Neuronal stem cell (in vitro differentiated cells): ENCODE data around the gene WDTC1.
A peak's percentile ranks its signal among the peaks of the same experiment; 100 is the strongest.

Experiments used
- DNase-seq: peaks from one replicate; pipeline ENCODE4 v3.0.0-alpha.2; 2013; ENCODE audit warnings: low spot score
- H2AFZ ChIP-seq: one replicate; pipeline ENCODE4 v1.6.1; 2013; ENCODE audit warnings: mild to moderate bottlenecking, low read length, inconsistent platforms
- H2AK5ac ChIP-seq: 2 replicates; pipeline ENCODE4 v1.6.1; 2013; ENCODE audit warnings: low read depth, mild to moderate bottlenecking, inconsistent platforms, low read length, moderate library complexity, mixed read lengths
- H2BK120ac ChIP-seq: 2 replicates; pipeline ENCODE4 v1.6.1; 2013; ENCODE audit warnings: low read depth, mild to moderate bottlenecking, inconsistent platforms, low read length, moderate library complexity, mixed read lengths
- H2BK12ac ChIP-seq: one replicate; pipeline ENCODE4 v1.6.1; 2013; ENCODE audit warnings: low read length, inconsistent platforms
- H2BK15ac ChIP-seq: 2 replicates; pipeline ENCODE4 v1.6.1; 2013; ENCODE audit warnings: mild to moderate bottlenecking, low read length, inconsistent platforms, mixed read lengths
- H2BK5ac ChIP-seq: one replicate; pipeline ENCODE4 v1.6.1; 2013; ENCODE audit warnings: inconsistent platforms, mild to moderate bottlenecking, low read length, moderate library complexity
- H3K14ac ChIP-seq: one replicate; pipeline ENCODE4 v1.6.1; 2013; ENCODE audit warnings: low read length, inconsistent platforms
- H3K18ac ChIP-seq: 2 replicates; pipeline ENCODE4 v1.6.1; 2013; ENCODE audit warnings: low read length, inconsistent platforms
- H3K23ac ChIP-seq: 2 replicates; pipeline ENCODE4 v1.6.1; 2013; ENCODE audit warnings: low read depth, mild to moderate bottlenecking, mixed read lengths, low read length, inconsistent platforms; ENCODE audit not compliant: poor library complexity
- H3K27ac ChIP-seq: replicated peaks from 3 replicates; pipeline ENCODE4 v1.5.1; 2013; ENCODE audit warnings: low read length, inconsistent platforms
- H3K27me3 ChIP-seq, 3 experiments: 2 replicates each; pipeline ENCODE4 v1.6.1; 2013; ENCODE audit warnings: low read length in 3 of 3, mild to moderate bottlenecking in 2 of 3, inconsistent platforms in 1 of 3, low read depth in 1 of 3, mixed read lengths in 1 of 3, moderate library complexity in 1 of 3; ENCODE audit not compliant: control insufficient read depth in 3 of 3, insufficient read depth in 3 of 3
- H3K36me3 ChIP-seq, 2 donors: replicated peaks in 1 of 2; 2 replicates each; pipeline ENCODE4 v1.6.1; 2013; ENCODE audit warnings: low read length in 2 of 2; ENCODE audit not compliant: control insufficient read depth in 2 of 2, insufficient read depth in 2 of 2
- H3K4ac ChIP-seq: 2 replicates; pipeline ENCODE4 v1.6.1; 2013; ENCODE audit warnings: inconsistent platforms, mild to moderate bottlenecking, low read length, moderate library complexity
- H3K4me1 ChIP-seq, 2 donors: 1 replicate in 1 of 2; 2 replicates in 1 of 2; pipeline ENCODE4 v1.6.1; 2013; ENCODE audit warnings: low read length in 2 of 2, low read depth in 1 of 2; ENCODE audit not compliant: control insufficient read depth in 2 of 2, insufficient read depth in 1 of 2
- H3K4me2 ChIP-seq: one replicate; pipeline ENCODE4 v1.6.1; 2013; ENCODE audit warnings: mild to moderate bottlenecking, low read length, inconsistent platforms; ENCODE audit not compliant: insufficient read depth, poor library complexity, severe bottlenecking
- H3K4me3 ChIP-seq, 2 donors: 2 replicates each; pipeline ENCODE4 v1.5.1; 2013; ENCODE audit warnings: low read length in 2 of 2, mild to moderate bottlenecking in 2 of 2, inconsistent platforms in 1 of 2, moderate library complexity in 1 of 2
- H3K79me1 ChIP-seq: one replicate; pipeline ENCODE4 v1.6.1; 2013; ENCODE audit warnings: low read depth, mild to moderate bottlenecking, inconsistent platforms, low read length, moderate library complexity
- H3K9ac ChIP-seq: one replicate; pipeline ENCODE4 v1.6.1; 2013; ENCODE audit warnings: mild to moderate bottlenecking, low read depth, low read length, inconsistent platforms; ENCODE audit not compliant: poor library complexity
- H3K9me3 ChIP-seq, 2 donors: replicated peaks in 1 of 2; 2 replicates each; pipeline versions ENCODE3 to v1.6.1; 2013; ENCODE audit warnings: low read length in 2 of 2, mild to moderate bottlenecking in 2 of 2, inconsistent platforms in 1 of 2, low read depth in 1 of 2, mixed read lengths in 1 of 2, moderate library complexity in 1 of 2; ENCODE audit not compliant: control insufficient read depth in 2 of 2, insufficient read depth in 1 of 2
- H4K8ac ChIP-seq: one replicate; pipeline ENCODE4 v1.6.1; 2013; ENCODE audit warnings: low read depth, mild to moderate bottlenecking, inconsistent platforms, low read length, moderate library complexity
- H4K91ac ChIP-seq: one replicate; pipeline ENCODE4 v1.6.1; 2013; ENCODE audit warnings: low read length, low read depth, mild to moderate bottlenecking, inconsistent platforms; ENCODE audit not compliant: poor library complexity
- WGBS, 2 donors: extraction: QIAGEN DNeasy Blood & Tissue Kit; methylation state at CpG; one replicate each; pipeline ENCODE4 v1.1.7; 2013; ENCODE audit warnings: missing lambda C conversion rate in 2 of 2, mixed read lengths in 1 of 2; ENCODE audit not compliant: insufficient read length in 2 of 2, insufficient replicate concordance in 1 of 2; ENCODE audit errors: extremely low coverage in 2 of 2; 5-methylcytosine and 5-hydroxymethylcytosine counted together

Gene WDTC1

GRCh38 chr1:27322569-27323240 is 88.3 kb downstream of the WDTC1 start:
- Histone ChIP-seq H2BK12ac (no peak overlapping the region), H3K4ac (no peak overlapping the region), H4K91ac (no peak overlapping the region), H2BK15ac (no peak overlapping the region), H2AFZ (peak overlapping the region; percentile 88), H3K27me3 (no peaks in the 10 kb centered on the region), H3K23ac (peak overlapping the region; percentile 87), H3K27ac (peak overlapping the region; percentile 71), H2BK120ac (no peak overlapping the region), H3K4me2 (peak overlapping the region; percentile 62), H3K9ac (peak overlapping the region; percentile 97), H3K79me1 (peaks cover 7% of the 10 kb centered on the region), H2AK5ac (peak overlapping the region; percentile 30), H3K9me3 (no peaks in the 10 kb centered on the region), H4K8ac (no peak overlapping the region), H3K18ac (peak overlapping the region; percentile 94), H3K36me3 (peaks cover 18 to 36% of the 10 kb centered on the region in 2 donors), H2BK5ac (peak overlapping the region; percentile 93), H3K4me3 (peak overlapping the region; percentile 91 to 94), H3K14ac (peak overlapping the region; percentile 59), H3K4me1 (peaks cover 6 to 10% of the 10 kb centered on the region in 2 donors)
- no CpG with 5 or more reads among the region's 10 CpGs for WGBS, 2 donors
- DNase-seq: no peak

DNA sequence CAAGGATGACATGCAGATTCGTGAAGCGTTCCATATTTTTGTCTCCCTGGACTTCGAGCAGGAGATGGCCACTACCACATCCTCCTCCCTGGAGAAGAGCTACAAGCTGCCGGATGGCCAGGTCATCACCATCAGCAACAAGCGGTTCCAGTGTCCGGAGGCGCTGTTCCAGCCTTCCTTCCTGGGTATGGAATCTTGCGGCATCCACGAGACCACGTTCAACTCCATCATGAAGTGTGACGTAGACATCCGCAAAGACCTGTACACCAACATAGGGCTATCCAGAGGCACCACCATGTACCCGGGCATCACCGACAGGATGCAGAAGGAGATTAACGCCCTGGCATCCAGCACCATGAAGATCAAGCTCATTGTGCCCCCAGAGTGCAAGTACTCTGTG is 90.9 kb downstream of the WDTC1 start:
- WGBS, 2 donors: no CpG with 5 or more reads among the region's 15 CpGs
- Histone ChIP-seq H3K4ac (no peak overlapping the region), H3K23ac (no peak overlapping the region), H3K18ac (no peak overlapping the region), H3K27me3 (no peaks in the 10 kb centered on the region), H3K36me3 (peaks cover 19 to 56% of the 10 kb centered on the region in 2 donors), H2AK5ac (no peak overlapping the region), H3K4me3 (no peak overlapping the region), H3K4me2 (no peak overlapping the region), H2BK15ac (no peak overlapping the region), H2BK12ac (no peak overlapping the region), H2AFZ (no peak overlapping the region), H4K8ac (no peak overlapping the region), H3K79me1 (peaks cover 7% of the 10 kb centered on the region), H3K27ac (no peak overlapping the region), H3K9ac (no peak overlapping the region), H2BK5ac (no peak overlapping the region), H3K4me1 (peaks cover 0 to 6% of the 10 kb centered on the region in 2 donors), H4K91ac (no peak overlapping the region), H2BK120ac (no peak overlapping the region), H3K9me3 (no peaks in the 10 kb centered on the region), H3K14ac (no peak overlapping the region)
- no peak for DNase-seq

GRCh38 chr1:27327964-27328363 is 93.5 kb downstream of the WDTC1 start:
- H3K4me1 ChIP-seq: peaks cover 0 to 2% of the 10 kb centered on the region in 2 donors
- H3K4me2 ChIP-seq: no peak overlapping the region
- H3K36me3 ChIP-seq: peaks cover 38 to 82% of the 10 kb centered on the region in 2 donors
- no peak overlapping the region for H3K18ac ChIP-seq
- no peak overlapping the region for H2BK15ac ChIP-seq
- no CpG with 5 or more reads among the region's 5 CpGs for WGBS, 2 donors
- no peak overlapping the region for H2BK12ac ChIP-seq
- H2BK120ac ChIP-seq: no peak overlapping the region
- H3K14ac ChIP-seq: no peak overlapping the region
- peaks cover under 1% of the 10 kb centered on the region for H3K79me1 ChIP-seq
- no peak for DNase-seq
- H2AFZ ChIP-seq: no peak overlapping the region
- no peak overlapping the region for H2BK5ac ChIP-seq
- no peaks in the 10 kb centered on the region for H3K9me3 ChIP-seq
- H3K4me3 ChIP-seq: no peak overlapping the region
- no peak overlapping the region for H4K8ac ChIP-seq
- peaks cover 0 to 1% (median 0%) of the 10 kb centered on the region in 3 experiments for H3K27me3 ChIP-seq
- no peak overlapping the region for H3K27ac ChIP-seq
- H3K23ac ChIP-seq: no peak overlapping the region
- no peak overlapping the region for H3K4ac ChIP-seq
- H2AK5ac ChIP-seq: no peak overlapping the region
- H3K9ac ChIP-seq: no peak overlapping the region
- no peak overlapping the region for H4K91ac ChIP-seq

DNA sequence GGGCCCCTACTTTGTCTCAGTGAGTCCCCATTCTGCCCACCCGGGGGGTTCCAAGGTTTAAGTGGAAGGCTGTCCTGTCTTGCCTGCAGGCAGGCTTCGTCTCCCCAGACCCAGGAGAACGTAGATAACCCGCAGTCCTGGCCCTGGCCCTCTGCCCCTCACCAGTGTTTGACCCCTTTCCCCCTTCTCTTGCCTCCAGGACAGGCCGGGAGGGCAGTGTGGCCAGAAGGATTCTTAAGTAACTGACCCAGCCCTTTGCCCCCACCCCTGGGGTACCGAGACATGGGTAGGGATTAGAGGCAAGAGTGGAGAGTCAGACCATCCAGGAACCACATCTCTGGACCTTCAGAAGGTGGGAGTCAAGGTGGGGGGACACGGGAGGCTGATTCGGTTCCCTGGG is 96.4 kb downstream of the WDTC1 start:
- H2BK15ac ChIP-seq: no peak overlapping the region
- H2BK12ac ChIP-seq: no peak overlapping the region
- H3K36me3 ChIP-seq: peaks cover 42 to 93% of the 10 kb centered on the region in 2 donors
- H2AK5ac ChIP-seq: no peak overlapping the region
- no peak overlapping the region for H2BK120ac ChIP-seq
- H3K79me1 ChIP-seq: no peaks in the 10 kb centered on the region
- no peaks in the 10 kb centered on the region for H3K9me3 ChIP-seq
- H3K14ac ChIP-seq: no peak overlapping the region
- peaks cover 0 to 1% of the 10 kb centered on the region in 2 donors for H3K4me1 ChIP-seq
- no peak overlapping the region for H3K18ac ChIP-seq
- no peak overlapping the region for H2AFZ ChIP-seq
- DNase-seq: no peak
- no peak overlapping the region for H3K4me2 ChIP-seq
- H3K4me3 ChIP-seq: no peak overlapping the region
- no peak overlapping the region for H4K8ac ChIP-seq
- H3K23ac ChIP-seq: no peak overlapping the region
- H2BK5ac ChIP-seq: no peak overlapping the region
- H3K27me3 ChIP-seq: peaks cover 0 to 2% (median 0%) of the 10 kb centered on the region in 3 experiments
- H3K9ac ChIP-seq: no peak overlapping the region
- WGBS, 2 donors: no CpG with 5 or more reads among the region's 8 CpGs
- H3K27ac ChIP-seq: no peak overlapping the region
- H3K4ac ChIP-seq: no peak overlapping the region
- no peak overlapping the region for H4K91ac ChIP-seq
